GM18519 (cell line): ENCODE data around the gene TMEM108.

Experiments
- ATAC-seq: cut with Tn5 transposase; IDR thresholded peaks from one replicate; pipeline ENCODE4 v1.9.1; 2021; ENCODE audit warnings: mild to moderate bottlenecking, moderate library complexity; ENCODE audit not compliant: unreplicated experiment, low FRiP score

TMEM108 gene

DNA sequence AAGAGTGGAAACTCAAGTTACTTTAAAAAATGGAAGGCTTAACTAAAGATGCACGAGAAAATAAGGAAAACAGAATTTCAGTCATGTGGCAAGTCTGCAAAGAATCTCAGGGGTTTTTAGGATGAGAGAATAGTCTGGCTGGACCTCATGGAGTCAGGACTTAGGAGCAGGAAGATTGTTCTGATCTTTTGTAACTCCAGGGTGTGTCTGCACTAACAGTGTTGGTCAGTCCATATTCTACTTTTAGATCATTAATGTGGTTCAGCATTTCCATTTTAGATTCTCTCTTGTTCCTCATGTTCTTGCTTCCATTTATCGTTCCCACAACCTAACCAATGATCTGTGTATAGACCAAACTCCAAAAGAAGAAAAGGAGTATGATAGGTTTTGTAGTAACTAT lies 15.3 kb downstream of the TMEM108 start:
- ATAC-seq: no peak

DNA sequence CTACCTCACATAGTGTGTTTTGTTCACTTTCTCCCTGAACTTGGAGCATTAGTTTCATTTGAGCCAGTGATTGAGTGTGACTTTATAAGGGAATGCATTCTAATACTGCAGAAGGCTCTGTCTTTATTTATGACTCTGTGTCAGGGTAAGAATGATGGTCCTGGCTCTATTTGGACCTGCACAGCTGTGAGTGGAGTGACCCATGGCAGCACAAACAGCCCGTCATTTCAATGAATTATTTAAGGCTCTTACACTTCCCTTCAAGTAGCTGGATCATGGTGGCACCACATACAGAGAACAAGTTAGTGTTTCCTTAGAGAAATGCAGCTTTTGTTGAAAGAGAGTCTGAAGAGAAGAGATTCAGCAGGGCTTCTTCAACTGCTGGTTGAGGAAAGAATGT lies 16.4 kb downstream of the TMEM108 start:
- no peak for ATAC-seq

DNA sequence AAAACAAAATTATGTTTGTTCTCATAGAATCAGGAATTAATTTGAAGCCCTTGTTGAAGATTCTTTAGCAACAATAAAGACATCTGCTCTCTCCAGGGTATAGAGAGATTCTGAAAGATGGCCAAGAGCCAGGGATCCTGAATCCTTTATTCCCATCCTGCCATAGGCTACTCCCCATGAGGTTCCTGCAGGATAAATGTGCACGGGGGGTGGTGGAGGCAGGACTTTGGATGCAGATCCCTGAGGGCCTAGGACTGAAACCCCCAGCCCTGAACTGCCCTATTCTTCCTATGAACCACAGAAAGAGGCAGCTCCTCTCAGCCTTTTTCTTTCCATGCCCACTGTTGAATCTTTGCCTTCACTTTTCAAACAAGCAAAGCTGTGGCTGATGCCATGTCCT lies 17.1 kb downstream of the TMEM108 start:
- ATAC-seq: no peak

DNA sequence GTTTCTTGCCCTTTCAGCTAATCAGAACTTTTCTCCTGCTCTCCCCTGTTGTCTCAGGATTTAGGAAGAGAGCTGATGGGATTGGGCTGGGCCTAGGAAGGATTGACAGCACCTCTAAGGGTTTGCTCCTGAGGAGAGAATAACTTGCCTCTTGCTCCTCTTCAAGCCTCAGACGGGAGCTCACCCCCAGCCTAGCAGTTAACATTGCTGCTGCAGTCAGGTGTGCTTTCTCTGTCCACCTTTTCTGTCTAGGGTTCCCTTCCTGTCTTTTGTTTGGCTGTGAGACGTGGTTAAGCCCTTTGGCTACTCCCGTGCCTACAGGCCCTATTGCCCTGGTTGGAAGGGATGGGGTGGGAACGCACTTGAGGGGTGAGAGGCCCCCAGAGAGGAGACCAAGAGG lies 20.1 kb downstream of the TMEM108 start:
- ATAC-seq: no peak

DNA sequence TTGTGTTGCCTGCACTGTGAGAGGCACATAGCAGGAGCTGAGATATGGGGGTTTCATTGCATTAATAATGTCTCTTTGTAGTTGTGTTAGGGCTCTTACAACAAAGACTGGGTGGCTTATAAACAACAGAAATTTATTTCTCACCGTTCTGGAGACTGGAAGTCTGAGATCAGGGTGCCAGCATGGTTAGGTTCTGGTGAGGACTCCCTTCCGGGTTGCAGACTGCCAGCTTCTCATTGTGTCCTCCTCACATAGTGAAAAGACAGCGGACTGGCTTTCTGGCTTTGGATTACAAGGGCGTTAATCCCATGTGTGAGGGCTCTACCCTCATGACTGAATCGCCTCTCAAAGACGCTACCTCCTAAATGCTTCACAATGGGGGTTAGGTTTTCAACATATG lies 20.6 kb downstream of the TMEM108 start:
- ATAC-seq: no peak

GRCh38 chr3:133065193-133065961 lies 27.2 kb downstream of the TMEM108 start:
- ATAC-seq: no peak

- no peak for ATAC-seq
Measured at GRCh38 chr3:133066026-133066425, 27.8 kb downstream of the TMEM108 start.

DNA sequence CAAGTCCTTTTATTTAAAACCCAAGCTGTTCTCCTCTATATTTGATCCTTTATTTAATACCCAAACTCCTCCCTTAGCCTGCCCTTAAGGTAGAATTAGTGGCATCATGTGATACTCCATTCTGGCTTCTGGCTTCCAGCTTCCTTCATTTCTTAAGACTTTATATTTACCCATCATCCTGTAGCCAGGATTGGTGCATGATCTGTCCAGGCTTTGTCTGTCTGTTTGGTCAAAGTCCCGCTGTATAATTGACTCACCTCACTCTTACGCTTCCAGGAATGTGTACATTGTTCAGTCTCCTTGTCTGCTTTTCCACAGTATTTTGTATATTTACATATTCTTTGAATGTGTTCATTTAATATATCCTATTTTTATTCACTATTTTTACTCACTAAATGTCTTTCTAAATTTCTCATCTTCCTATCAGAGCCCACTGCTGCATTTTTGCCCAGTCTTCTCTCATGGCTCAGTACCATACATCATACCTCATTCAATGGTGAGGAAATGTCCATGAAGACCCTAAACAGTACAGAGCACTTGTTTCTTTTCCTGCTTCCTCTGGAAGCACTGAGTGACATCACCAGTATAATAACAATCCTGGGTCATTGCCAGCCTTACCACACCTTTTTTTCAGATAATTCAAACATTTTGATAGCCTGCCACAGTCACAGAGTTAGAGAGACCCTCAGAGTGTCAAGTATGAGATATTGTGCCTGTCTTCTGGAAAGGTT lies 31.5 kb downstream of the TMEM108 start:
- ATAC-seq: no peak

DNA sequence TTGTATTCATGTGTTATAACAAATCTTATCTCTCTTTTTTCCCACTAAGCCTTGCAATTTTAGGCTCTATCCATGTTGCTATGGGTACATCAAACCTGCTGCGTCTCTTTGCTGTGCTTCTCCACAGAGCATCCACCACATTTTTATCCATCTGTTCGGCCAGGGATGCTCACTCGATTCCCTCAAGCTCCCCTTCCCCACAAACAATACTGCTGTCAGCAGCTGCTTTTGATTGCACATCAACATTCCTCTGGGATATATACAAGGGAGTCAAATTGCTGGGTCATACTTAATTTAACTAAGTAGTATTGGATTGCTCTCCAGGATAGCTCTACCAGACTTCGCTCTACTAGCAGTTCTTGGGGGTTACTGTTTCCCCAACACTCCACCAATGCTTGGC lies 36.8 kb downstream of the TMEM108 start:
- no peak for ATAC-seq

GRCh38 chr3:133077688-133078087 lies 39.5 kb downstream of the TMEM108 start:
- no peak for ATAC-seq

DNA sequence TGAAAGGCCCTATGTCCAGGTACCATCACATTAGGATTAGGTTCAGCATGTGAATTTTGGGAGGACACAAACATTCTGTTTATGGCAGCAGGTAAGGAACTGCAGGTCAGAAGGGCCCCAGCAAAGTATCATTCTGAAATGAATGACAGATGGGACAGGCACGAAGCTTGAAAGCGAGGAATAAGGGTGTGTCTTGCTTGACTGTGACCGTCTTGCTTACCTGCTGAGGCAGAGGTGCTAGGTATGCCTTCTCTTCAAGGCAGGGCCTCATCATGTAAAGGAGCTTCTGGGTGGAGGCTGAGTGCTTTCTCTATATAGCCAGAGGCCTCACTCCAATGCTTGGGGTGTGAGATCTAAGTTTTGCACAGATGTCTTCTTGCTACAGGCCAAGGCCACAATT lies 41.4 kb downstream of the TMEM108 start:
- no peak for ATAC-seq

DNA sequence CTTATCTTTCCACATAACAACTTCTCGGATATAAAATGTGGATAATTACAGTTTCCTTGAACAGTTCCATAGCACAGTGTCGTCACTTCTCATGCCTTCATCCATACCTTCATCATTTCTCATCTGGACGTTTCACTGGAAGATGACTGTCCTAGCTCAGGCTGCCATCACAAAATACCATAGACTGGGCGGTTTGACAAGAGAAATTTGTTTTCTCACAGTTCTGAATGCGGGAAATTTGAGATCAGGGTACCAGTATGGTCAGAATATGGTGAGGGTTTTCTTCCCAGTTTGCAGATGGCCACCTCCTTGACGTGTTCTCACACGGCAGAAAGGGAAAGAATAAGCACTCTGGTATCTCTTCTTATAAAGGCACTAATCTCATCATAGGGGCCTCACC lies 42.8 kb downstream of the TMEM108 start:
- no peak for ATAC-seq

DNA sequence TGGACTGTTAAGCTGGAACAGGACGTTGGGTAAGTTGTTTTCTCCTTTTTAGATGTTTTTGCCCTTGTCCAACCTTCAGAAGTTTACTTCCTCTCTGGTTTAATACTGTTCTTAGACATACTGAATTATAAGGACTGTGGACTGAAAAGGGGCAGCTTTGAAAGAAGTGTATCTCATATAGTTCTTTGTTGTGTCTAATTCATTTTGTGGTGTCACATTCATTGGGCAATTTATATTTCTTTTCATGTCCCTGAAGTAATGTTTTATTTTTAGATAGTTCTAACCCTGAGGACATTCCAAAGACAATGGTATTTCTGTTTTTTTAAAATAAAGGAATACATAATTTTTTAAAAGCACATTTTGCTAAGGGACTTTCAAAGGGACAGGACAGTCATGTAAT lies 45.2 kb downstream of the TMEM108 start:
- no peak for ATAC-seq

- ATAC-seq: no peak
Measured at GRCh38 chr3:133089906-133090485, 51.8 kb downstream of the TMEM108 start.

- ATAC-seq: no peak
Measured at GRCh38 chr3:133092681-133093080, 54.5 kb downstream of the TMEM108 start.

- no peak for ATAC-seq
Measured at GRCh38 chr3:133093366-133093765, 55.2 kb downstream of the TMEM108 start.

GRCh38 chr3:133096900-133097613 lies 58.9 kb downstream of the TMEM108 start:
- no peak for ATAC-seq

DNA sequence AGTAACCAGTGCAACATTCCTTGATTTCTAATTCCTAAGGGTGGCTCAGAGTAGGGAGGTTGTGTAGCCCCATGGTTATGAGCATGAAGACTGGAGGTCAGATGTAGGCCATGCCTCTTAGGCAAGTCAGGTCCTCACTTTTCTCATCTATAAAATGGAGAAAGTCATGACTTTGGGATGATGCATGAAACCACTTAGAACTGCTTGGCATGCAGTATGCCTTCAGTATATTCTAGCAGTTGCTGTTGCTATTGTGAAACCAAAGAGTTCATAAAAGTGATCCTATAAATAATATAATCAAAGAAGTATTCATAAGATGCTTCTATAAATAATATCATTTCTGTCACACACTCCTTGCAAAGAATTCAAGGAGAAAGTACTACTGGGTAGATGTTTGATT lies 65.5 kb downstream of the TMEM108 start:
- no peak for ATAC-seq

GRCh38 chr3:133106169-133106568 lies 68.0 kb downstream of the TMEM108 start:
- ATAC-seq: no peak

DNA sequence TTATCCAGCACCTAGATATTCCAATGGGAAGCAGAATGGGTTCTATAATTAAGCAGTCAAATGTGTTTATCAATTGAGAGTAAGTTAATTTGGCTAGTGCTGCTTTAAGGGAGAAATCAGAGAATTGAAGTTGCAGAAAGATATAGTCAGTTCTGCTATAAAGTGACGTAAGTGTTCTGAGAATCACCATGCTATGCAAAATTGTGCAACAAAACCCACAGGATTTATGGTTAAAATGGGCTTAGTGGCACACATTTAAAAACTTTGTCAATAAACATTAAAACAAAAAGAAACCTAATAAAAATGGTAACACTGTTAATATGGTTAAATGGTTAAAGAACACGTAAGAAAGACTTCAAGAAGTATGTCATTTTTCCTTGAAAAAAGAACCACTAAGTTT lies 74.5 kb downstream of the TMEM108 start:
- no peak for ATAC-seq

DNA sequence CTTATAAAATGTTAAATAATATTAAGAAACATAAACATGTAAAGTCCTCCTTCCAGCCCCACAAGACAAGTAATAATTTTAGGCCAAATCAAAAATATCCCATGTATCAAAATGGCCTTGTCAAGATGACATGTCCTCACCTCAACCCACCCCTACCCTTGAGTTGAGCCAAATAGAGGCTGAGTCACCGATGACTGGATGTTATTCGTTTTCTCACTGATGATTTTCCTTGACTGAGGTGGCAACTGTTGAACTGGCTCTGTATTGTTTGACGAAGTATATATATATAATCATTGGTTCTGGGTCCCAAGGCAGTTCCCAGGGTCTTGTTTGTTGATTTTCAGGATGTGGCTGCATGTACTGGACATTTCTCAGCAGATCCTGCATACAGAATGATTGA lies 75.3 kb downstream of the TMEM108 start:
- ATAC-seq: no peak
